G401 (cell line): Measurements from ENCODE around the gene NLRP10. TPM values are rescaled to one million over a fixed set of nuclear protein-coding genes. Genes with fewer than 3 reads are reported as not detected.

ENCODE experiments used
- DNase-seq: peaks from one replicate; pipeline ENCODE4 v3.0.0-alpha.2; 2015; ENCODE audit warnings: low spot score
- in situ Hi-C: cut with HindIII; loops from 2 replicates; pipeline ENCODE4 v1.10.0; 2016; ENCODE audit warnings: low sequenced_read_pairs, mixed read lengths
- total RNA-seq: library from RNA; depleted of rRNA; stranded (reverse); fragments of >200 nt; shearing (Covaris generic); gene quantifications from 2 replicates; pipeline ENCODE4 v1.2.3, GENCODE V29; 2014

NLRP10 gene
- total RNA-seq, 1 experiment from 2014 or later: not detected

DNA sequence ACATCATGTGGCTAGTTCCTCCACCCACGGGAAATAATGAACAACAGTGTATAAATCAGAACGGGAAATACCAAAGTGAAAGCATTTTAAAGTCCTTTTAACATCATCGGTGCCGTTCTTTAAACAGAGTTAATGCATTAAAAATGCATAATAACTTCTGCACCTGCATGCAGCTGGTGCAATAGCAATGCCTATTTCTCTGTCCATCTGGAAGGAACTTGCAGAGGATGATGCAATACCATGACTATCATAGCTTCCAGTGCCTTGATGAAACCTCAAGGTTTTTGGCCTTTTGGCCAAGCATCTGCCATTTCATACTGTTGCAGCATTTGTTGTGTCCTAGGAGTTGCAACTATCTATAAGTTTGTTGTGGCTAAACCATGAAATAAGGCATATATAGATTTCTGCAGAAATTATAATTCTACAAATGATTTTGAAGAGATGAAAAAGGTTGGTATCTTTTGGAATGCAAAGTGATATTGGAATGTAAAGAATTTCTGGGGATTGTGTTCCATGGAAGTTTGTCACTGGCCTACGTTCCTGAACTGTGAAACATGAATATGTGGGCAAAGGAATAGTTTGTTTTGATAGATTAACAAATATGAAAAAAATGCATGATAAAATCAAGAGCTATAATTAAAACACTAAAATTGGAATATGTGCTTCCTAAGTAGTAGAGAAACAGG is 12.1 kb upstream of the NLRP10 start:
- in situ Hi-C loops: no loop called here
- DNase-seq: no peak

DNA sequence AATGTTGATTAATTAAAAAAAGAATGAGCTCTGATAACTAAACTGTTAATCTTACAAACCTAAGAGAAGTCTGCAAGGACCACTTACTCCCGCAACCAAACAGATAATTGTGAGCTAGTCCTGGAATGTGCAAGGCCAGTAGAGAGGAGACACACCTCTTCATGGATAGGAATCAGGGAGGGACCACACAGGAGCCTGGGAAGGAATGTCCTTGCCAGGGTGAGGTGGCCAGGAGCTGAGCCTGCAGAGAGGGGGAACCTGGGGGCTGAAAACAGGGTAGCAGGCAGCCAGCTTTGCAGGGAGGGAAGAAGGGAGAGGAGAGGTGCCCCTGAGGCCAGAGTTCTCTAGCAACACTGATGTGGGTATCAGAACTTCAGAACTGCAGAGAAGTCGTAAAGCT is 9.4 kb upstream of the NLRP10 start:
- DNase-seq: no peak
- in situ Hi-C loops: no loop called here

DNA sequence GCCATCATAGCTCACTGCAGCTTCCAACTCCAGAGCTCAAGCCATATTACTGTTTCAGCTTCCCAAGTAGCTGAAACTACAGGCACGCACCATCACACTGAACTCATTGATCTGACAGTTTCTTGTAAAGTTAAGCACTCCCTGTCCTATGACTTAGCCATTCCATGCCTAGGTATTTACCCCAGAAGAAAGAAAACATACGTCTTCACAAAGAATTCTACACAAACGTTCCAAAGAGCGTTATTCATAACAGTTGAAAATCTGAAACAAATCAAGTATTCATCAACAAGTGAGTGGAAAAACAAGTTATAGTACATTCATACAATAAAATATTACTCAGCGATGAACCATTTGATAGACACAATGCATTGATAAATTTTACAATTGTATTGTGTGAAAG is 7.8 kb upstream of the NLRP10 start:
- in situ Hi-C loops: no loop called here
- no peak for DNase-seq

DNA sequence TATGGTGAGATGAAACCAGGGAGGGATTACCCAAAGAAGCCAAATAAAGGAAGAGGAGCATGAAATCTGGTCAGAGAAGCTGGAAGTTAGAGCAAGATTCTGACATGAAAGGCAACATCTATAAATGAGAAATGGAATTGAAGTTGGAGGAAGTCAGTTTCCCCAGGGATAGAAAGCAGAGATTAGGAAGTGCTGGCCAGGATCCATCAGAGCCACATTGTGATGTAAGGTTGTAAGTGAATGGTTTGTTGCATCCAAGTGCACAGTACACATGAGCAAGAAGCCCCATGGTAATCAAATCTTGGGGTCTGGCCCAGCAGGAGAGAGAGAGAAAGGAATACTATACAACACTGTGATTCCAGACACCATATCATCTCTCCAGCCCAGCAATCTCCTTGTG is 6.6 kb upstream of the NLRP10 start:
- no peak for DNase-seq
- in situ Hi-C loops: no loop called here

DNA sequence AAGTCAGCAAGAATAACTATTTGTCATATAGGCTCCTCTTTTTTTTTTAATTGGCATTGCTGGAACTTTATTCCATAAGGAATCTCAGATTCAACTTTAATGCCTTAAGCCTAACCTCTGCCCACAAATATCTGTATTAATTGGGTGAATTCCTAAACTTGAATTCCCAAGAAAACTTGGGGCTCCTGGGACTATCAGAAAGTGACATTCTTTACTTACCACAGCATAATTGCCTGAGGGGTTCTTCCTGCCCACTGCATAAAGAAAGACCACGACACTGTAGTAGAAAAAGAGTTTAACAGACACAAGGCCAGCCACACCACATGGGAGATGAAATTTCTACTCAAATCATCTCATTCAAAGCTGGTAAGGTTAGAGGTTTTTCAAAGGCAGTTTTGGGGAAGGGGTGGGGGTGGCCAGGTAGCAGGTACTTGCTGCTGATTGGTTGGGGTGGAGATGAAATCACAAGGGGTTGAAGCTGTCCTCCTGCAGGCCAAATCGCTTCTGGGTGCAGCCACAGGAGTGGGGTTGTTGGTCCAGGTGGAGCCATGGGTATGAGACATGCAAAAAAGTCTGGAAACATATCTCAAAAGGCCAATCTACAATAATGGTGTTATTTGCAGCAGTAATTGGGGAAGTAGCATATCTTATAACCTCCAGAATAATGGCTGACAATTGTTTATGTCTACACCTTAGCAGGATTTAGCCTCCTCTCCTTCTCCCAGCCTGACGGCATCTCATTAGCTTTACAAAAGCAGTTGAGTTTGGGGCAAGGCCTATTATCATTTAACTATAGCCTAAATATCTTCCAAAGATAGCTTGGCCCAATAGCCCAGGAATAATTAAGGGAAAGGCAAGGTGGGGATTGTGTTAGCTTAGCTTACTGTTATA is 4.8 kb upstream of the NLRP10 start:
- no peak for DNase-seq
- in situ Hi-C loops: no loop called here

DNA sequence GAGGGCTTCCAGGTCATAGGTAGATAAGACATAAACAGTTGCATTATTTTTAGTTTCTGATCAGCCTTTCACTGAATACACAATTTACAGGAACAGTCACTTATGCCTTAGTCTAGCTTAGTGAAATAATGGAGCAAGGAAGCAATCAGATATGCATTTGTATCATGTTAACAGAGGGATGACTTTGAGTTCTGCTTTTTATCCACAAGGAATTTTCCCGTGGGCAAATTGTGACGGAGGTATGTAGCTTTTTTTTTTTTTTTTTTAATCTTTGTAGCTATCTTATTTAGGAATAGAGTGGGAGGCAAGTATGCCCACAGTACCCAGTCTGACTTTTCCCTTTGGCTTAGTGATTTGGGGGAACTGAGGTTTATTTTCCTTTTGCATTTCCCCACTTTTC is 3.4 kb upstream of the NLRP10 start:
- no peak for DNase-seq
- in situ Hi-C loops: no loop called here

DNA sequence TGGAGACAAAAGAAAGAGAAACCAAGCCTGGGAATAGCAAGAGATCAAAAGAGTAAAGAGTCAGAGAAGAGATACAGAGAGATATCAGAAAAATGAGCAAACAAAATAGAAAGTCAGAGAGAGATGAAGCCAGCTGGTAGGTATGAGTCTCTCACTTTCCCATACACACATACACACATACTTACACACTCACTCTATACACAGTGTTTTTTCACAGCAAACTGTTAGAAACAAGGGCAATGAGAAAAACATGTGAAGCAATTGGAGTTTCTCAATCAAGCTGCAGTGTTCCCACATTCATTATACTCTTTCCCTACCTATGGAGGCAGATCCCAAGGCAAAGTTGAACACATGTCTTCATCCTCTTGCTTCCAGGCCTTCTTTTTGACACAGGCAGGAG is 2.6 kb upstream of the NLRP10 start:
- in situ Hi-C loops: no loop called here
- no peak for DNase-seq

DNA sequence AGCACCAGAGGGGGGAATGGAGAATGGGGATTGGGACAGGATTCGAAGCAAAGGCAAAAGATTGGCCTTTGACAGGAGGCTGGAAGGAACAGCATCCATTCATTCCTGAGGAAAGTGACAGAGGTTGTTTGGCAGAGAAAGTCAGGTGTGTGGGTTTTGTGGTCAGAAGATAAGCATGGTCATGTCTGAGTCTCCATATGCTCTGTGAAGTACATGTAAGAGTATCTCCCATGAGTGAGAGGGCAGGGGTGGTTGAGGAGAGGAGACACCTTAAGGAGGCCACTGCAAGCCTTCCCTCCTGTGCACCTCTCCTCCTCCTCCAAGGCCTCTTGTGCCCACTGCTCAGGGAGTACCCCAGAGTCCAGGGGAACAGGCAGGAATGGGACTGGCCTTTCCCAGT is 1.9 kb upstream of the NLRP10 start:
- in situ Hi-C loops: no loop called here
- DNase-seq: no peak

DNA sequence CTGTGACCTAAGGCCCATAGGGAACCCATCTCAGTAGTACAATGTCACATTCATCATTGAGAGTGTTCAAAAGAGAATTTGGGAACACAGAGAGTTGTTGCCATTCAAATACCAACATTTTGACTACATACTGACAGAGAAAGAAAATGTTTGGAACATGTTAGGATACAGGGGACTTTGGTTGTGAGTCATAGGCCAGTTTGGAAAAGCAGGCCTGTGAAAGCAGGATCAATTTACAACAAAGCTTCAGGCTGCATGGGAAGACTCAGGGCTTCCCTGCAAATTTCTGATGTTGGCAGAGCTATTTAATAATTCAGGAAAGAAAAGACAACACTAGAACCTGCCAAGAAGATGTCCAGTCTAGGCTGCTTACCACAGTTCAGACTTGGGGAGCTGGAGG is 374 bp downstream of the NLRP10 start:
- no peak for DNase-seq
- in situ Hi-C loops: no loop called here

DNA sequence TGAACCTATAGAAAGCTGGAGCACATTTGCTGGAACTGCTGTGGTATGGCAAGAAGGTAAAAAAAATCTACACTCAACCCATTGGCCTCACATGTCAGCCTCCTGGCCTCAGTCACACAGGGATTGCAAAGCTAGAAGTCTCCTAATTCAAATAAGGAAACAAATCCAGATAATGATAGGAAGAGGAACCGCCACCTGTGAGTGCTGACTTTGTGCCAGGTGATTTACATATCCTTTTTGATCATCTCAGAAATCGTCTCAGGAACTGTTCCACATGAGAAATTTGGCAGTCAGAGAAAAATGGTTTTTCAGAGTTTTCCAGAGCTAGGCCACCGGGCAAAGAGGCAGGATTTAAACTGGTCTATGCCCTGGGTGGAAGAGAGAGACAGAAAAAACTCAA is 986 bp downstream of the NLRP10 start:
- in situ Hi-C loops: no loop called here
- no peak for DNase-seq

DNA sequence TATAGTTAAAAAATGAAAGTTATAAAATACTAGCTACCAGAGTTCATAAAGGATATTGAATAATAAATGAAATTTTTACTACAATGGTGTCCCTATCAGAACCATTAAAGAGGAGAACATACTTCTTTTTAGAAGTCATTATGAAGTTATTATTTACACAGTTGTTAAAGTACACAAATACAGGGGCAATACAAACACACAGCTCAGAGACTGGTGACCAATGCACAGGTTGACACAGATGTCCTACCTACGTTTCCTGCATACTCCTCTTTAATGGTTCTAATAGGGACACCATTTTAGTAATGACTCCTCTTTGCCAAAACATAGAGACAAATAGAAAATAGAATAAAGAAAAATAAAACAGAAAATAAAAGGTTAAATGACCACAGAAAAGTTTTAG is 10.1 kb downstream of the NLRP10 start:
- in situ Hi-C loops: no loop called here

DNA sequence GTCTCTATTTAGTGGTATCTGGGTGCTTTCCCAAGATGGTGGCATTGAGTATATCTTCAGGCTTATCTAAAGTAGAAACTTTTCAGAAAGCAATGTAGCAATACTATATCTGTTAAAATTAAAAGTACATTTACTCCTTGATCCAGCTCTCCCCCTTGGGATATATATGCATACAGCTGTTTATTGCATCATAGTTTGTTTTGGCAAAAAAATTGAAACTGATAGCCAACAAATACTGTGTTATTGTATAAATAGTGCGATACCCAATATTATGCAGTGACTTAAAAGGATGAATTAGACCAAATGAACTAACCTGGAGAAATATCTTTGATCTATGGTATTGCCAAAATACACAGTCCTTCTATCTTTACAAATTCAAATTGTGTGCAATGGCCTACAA is 15.3 kb downstream of the NLRP10 start:
- in situ Hi-C loops: no loop called here
- no peak for DNase-seq

More for the DNA sequence above, 10.1 kb downstream of the NLRP10 start:
- DNase-seq: no peak

DNA sequence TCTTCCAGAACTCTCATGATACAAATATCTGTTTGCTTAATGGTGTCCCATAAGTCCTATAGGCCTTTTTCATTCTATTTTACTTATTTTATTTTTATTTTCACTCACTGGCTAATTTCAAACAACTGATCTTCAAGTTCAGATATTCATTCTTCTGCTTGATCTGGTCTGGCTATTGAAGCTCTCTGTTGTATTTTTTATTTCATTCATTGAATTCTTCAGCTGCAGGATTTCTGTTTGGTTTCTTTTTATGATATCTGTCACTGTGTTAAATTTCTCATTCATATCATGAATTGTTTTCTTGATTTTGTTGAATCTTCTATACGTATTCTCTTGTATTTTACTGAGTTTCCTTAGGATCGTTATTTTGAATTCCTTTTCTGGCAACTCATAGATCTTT is 21.1 kb downstream of the NLRP10 start:
- no peak for DNase-seq
- in situ Hi-C loops: no loop called here

DNA sequence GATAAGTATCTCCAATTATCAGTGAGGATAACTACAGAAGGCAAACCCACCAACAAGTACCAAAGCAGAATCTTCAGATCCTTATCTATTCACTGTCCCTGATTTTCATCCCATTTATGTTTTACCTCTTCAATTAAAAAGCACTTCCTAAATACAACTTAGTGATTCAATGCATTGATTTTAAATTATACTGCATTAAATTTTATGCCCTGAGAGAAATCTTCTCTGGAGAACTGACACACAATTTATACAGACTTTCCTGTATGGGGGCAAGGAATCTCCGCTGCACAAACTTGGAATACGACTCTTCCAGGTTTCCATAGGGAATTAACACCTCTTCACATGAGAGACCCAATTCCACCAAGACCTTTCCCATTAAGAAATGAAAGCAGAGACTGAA is 23.6 kb downstream of the NLRP10 start, which contains the start of gene OR10A3:
TSS of gene OR10A3 (minus strand) at position 101 of the 400 bp plus-strand sequence. CDS start 2,188 bp downstream, outside the sequence.
- no peak for DNase-seq
- in situ Hi-C loops: no loop called here

DNA sequence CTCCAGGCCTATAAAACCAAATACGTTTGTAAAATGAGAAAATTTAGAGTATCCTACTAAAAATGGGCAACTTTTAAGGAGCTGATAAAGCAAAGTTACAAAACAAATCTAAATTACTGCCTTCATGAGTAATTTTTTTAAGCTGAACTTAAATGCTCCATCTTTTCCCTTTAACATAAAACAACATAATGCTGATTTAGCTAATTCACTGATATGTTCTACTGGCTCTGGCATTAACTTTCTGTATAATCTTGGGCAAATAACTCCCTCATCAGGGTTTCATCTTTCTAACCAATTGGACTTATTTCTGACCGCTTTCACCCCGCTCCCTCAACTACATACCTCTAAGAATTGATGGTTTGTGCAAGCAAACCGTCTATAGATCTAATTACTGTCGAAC is 24.1 kb downstream of the NLRP10 start:
- in situ Hi-C loops: no loop called here
- no peak for DNase-seq

DNA sequence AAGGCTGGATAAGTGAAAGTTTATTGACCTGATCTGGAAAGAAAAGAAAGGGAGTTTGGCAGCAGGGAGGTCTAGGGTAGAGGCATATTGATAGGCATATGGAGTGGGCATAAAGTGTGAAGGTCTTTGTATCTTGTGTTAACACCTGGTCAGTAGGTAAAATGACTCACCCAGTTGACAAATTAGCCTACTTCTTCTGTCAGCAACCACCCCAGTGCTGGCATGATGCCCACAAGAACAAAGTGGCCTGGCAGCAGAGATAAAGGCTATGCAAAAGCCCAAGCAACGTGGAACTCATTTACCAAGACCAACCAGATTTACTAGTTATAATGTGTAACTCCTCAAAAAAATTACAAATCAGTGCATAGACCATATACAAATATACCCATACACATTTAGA is 28.6 kb downstream of the NLRP10 start:
- no peak for DNase-seq
- in situ Hi-C loops: no loop called here

DNA sequence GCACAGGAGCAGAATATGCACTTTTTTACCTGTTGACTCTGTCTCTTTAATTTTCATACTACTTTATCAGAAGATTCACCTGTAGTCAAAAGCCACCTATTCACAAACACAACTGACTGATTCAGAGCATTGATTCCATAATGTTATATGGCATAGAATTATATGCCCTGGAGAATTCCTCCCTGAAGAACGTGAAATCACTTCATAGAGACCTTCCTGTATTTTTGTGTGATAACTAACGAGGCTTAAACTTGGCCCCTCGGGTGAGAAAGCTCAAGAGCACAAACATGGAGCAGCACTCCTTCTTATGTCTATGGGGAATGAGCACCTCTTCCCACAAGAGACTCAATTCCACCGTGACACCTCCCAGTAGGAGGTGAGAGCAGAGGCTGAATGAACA is 34.1 kb downstream of the NLRP10 start, which contains the start of gene OR10A6:
TSS of gene OR10A6 (minus strand) at position 101 of the 400 bp plus-strand sequence. CDS start 2,606 bp downstream, outside the sequence.
- in situ Hi-C loops: no loop called here
- DNase-seq: no peak

DNA sequence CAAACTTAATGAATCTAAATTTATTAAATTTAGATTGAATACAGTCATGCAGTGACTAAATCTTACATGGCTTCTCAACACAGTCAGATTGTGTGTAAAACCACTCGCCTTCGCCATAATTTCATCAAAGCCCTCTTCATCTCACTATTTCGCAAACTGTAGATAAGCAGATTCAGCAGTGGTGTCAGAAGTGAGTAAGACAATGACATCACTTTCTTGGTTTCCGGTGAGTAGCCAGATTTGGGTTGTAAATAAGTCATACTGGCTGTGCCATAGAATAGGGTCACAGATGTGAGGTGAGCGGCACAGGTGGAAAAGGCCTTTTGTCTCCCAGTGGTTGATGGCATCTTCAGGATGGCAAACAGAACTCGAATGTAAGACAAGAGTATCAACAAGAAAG is 37.6 kb downstream of the NLRP10 start:
- in situ Hi-C loops: no loop called here
- DNase-seq: no peak

DNA sequence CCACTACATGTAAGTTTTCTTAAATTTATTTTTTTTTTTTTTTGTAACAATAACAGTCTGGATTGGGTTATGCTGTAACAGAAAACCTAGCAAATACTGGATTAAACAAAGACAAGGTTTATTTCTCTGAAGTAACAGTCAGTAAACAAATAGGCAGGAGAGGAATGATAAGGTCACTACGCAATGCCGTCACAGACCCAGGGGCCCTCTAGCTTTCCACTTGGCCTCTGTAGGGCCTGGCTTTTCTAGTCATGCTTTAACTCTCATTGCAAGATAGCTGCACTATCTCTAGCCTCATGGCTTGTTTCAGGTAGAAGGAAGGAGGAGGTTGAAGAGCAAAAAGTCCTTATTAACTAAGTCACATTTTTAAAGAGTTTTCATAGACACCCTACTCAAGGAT is 40.7 kb downstream of the NLRP10 start:
- in situ Hi-C loops: no loop called here
- no peak for DNase-seq

DNA sequence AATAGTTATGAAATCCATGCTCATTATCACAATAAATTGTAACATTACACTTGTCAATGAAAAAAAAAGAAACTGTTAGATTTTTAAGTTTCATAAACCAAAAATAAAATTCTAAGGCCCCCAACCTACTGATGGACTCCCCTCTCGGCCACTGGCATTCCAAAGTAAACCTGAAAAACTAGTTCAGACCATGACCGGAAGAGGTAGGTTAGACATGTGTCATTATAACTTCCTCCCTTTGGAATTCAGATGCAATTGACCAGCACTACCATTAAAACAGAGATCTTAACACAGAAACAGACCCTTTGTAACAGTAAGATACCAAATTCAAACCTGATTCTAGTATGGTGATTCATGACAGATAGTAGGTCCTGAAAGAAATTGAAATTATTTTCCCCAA is 47.1 kb downstream of the NLRP10 start:
- in situ Hi-C loops: no loop called here
- DNase-seq: no peak
